ENCODE data around the gene ATF7IP2.
"Not testable (repeated sequence)": the region's sequence is repeated elsewhere in the genome, so short reads cannot be mapped to it uniquely, and the experiment has no call there.

The ATF7IP2 gene

GRCh38 chr16:10405386-10405939 lies 19.6 kb downstream of the ATF7IP2 start:
- TF ChIP-seq CTCF (IDR thresholded peaks at IDR 0.05; ENCODE audit: extremely low read depth, missing control alignments): no peak
- DNase-seq (ENCODE audit: low spot score): no peak

GRCh38 chr16:10408824-10409381 lies 23.0 kb downstream of the ATF7IP2 start:
- TF ChIP-seq CTCF (IDR thresholded peaks at IDR 0.05; ENCODE audit: extremely low read depth, missing control alignments): no peak
- DNase-seq (ENCODE audit: low spot score): no peak

GRCh38 chr16:10409713-10410112 lies 23.9 kb downstream of the ATF7IP2 start:
- DNase-seq (ENCODE audit: low spot score): not testable (repeated sequence)

- no peak for TF ChIP-seq CTCF (IDR thresholded peaks at IDR 0.05; ENCODE audit: extremely low read depth, missing control alignments)
- DNase-seq (ENCODE audit: low spot score): no peak
Observed at GRCh38 chr16:10410469-10410868, 24.6 kb downstream of the ATF7IP2 start.

GRCh38 chr16:10412935-10413601 lies 27.2 kb downstream of the ATF7IP2 start:
- TF ChIP-seq CTCF (IDR thresholded peaks at IDR 0.05; ENCODE audit: extremely low read depth, missing control alignments): no peak
- no peak for DNase-seq (ENCODE audit: low spot score)

- DNase-seq (ENCODE audit: low spot score): not testable (repeated sequence)
Observed at GRCh38 chr16:10418204-10418603, 32.3 kb downstream of the ATF7IP2 start.

- no peak for DNase-seq (ENCODE audit: low spot score)
- TF ChIP-seq CTCF (IDR thresholded peaks at IDR 0.05; ENCODE audit: extremely low read depth, missing control alignments): no peak
Observed at GRCh38 chr16:10419701-10420100, 33.8 kb downstream of the ATF7IP2 start.

- no peak for DNase-seq (ENCODE audit: low spot score)
- TF ChIP-seq CTCF (IDR thresholded peaks at IDR 0.05; ENCODE audit: extremely low read depth, missing control alignments): no peak
Observed at GRCh38 chr16:10421596-10421995, 35.7 kb downstream of the ATF7IP2 start.

All from GM20000 (cell line).